ENCODE data around the gene MICAL2.

GRCh38 chr11:12216671-12217374, 106.4 kb downstream of the MICAL2 start:
- TF ChIP-seq CTCF (IDR thresholded peaks at IDR 0.05) (no peak), POLR2A (IDR thresholded peaks at IDR 0.05; ENCODE audit: low read depth) (no peak), EP300 (IDR thresholded peaks at IDR 0.05) (no peak)

Data from esophagus muscularis mucosa (tissue), 4 donors.